HUES48 (cell line): ENCODE data around the gene ADGRL3.
"Not testable (repeated sequence)": the region's sequence is repeated elsewhere in the genome, so short reads cannot be mapped to it uniquely, and the experiment has no call there.

Experiments
- H3K27ac ChIP-seq: one replicate; pipeline ENCODE4 v1.7.0; 2013; ENCODE audit warnings: low read depth, low read length, inconsistent platforms
- H3K27me3 ChIP-seq: 2 replicates; pipeline ENCODE4 v1.6.1; 2013; ENCODE audit warnings: mild to moderate bottlenecking, low read length; ENCODE audit not compliant: control insufficient read depth, insufficient read depth
- H3K36me3 ChIP-seq: 2 replicates; pipeline ENCODE4 v1.6.1; 2013; ENCODE audit warnings: low read length; ENCODE audit not compliant: control insufficient read depth, insufficient read depth
- H3K4me1 ChIP-seq: 2 replicates; pipeline ENCODE4 v1.6.1; 2013; ENCODE audit warnings: mild to moderate bottlenecking, low read length; ENCODE audit not compliant: control insufficient read depth, insufficient read depth
- H3K4me3 ChIP-seq: 2 replicates; pipeline ENCODE4 v1.5.1; 2013; ENCODE audit warnings: mild to moderate bottlenecking, low read depth, low read length
- H3K9ac ChIP-seq: 2 replicates; pipeline ENCODE4 v1.6.1; 2013; ENCODE audit warnings: mild to moderate bottlenecking, low read depth, low read length, moderate library complexity
- H3K9me3 ChIP-seq: 2 replicates; pipeline ENCODE4 v1.6.1; 2013; ENCODE audit warnings: low read length; ENCODE audit not compliant: control insufficient read depth, insufficient read depth

Gene ADGRL3

GRCh38 chr4:61734409-61734808 is 534.3 kb downstream of the ADGRL3 start:
- no peak overlapping the region for H3K4me3 ChIP-seq
- no peaks in the 10 kb centered on the region for H3K27me3 ChIP-seq
- H3K36me3 ChIP-seq: peaks cover 7% of the 10 kb centered on the region
- H3K9ac ChIP-seq: no peak overlapping the region
- no peaks in the 10 kb centered on the region for H3K9me3 ChIP-seq
- no peaks in the 10 kb centered on the region for H3K4me1 ChIP-seq
- no peak overlapping the region for H3K27ac ChIP-seq

DNA sequence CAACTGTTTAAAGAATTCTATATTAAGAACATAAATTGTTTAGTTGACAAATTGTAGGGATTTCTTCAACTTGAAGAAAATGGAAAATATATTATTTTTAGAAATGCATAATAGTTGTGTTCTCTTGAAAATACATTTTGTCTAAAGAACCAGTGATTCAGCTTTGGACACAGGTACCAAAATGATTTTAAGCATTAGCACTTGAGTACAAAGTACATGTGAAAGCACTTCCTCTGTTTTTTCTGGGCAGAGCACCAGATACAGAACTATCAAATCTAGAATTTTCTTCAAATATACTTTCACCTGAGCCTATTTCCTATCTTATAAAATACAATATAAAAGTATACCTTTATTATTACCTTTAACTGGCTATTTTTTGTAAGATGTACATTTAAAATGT is 539.8 kb downstream of the ADGRL3 start:
- H3K27me3 ChIP-seq: no peaks in the 10 kb centered on the region
- H3K36me3 ChIP-seq: peaks cover 50% of the 10 kb centered on the region
- H3K9me3 ChIP-seq: peaks cover 21% of the 10 kb centered on the region
- H3K4me3 ChIP-seq: no peak overlapping the region
- no peak overlapping the region for H3K27ac ChIP-seq
- no peak overlapping the region for H3K9ac ChIP-seq
- H3K4me1 ChIP-seq: peaks cover 22% of the 10 kb centered on the region

DNA sequence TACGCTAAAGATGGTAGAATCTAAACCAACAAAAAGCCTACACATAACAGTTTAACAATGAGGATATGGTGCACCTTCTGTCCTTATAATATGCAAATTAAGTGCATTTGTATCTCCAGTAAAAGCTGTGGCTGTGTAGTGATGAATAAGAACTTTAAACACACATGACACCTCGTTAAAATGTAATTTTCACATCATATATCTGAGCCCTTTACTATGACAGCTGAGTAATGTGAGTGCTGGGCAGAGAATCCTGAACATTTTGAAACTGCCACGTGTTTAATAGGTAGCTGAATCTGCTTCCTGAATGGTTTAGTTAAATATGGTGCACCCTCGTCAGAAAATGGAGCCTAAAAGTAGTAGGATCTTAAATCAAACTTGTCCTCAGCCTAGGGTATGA is 540.8 kb downstream of the ADGRL3 start:
- Histone ChIP-seq H3K27me3 (no peaks in the 10 kb centered on the region), H3K4me3 (no peak overlapping the region), H3K4me1 (peaks cover 22% of the 10 kb centered on the region), H3K27ac (peak overlapping the region; percentile 9), H3K9me3 (peaks cover 24% of the 10 kb centered on the region), H3K9ac (no peak overlapping the region), H3K36me3 (peaks cover 50% of the 10 kb centered on the region)

DNA sequence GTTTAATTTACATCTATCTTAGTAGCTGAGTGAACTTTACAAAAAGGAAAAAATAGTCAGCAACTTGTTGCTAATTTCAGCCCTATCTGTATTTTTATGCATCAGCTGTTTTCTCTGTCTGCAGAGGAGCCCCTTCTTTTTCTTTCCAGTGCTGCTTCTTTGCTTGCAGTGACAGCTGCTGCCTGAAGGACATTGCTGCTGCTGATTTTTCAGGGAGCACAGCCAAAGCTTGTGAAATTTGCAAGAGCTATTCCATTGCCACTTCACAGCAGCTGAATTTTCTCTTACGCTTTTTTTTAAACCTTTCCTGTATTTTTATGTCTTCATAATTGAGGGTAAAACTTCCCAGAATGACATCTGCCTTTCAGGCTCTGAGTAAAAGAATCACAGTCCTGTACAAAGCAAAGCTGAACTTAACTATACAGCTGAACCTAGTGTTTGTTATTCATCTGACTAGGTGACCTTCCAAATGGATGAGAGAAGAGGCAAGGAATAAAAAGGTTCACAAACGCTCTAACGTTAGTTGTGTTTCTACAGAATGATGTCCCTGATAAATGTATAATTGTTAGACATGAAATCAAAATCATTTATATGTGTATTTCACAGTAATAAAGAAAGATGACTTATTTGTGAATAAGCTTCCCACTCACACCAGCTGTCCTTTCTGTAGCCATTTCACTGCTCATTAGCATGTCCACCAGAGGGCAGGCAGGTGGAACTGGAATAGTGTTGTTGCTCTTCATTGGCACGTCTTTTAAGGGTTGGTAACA is 541.4 kb downstream of the ADGRL3 start:
- H3K36me3 ChIP-seq: peaks cover 50% of the 10 kb centered on the region
- H3K9me3 ChIP-seq: peaks cover 24% of the 10 kb centered on the region
- H3K4me3 ChIP-seq: no peak overlapping the region
- no peaks in the 10 kb centered on the region for H3K27me3 ChIP-seq
- H3K9ac ChIP-seq: no peak overlapping the region
- peaks cover 22% of the 10 kb centered on the region for H3K4me1 ChIP-seq
- peak overlapping the region; percentile 9 for H3K27ac ChIP-seq

- peaks cover 30% of the 10 kb centered on the region for H3K36me3 ChIP-seq
- no peak overlapping the region for H3K4me3 ChIP-seq
Observed at GRCh38 chr4:61750810-61751209, 550.7 kb downstream of the ADGRL3 start.

GRCh38 chr4:61752617-61753016 is 552.5 kb downstream of the ADGRL3 start:
- H3K27ac ChIP-seq: no peak overlapping the region
- no peaks in the 10 kb centered on the region for H3K4me1 ChIP-seq
- H3K36me3 ChIP-seq: peaks cover 30% of the 10 kb centered on the region
- H3K9me3 ChIP-seq: peaks cover 36% of the 10 kb centered on the region
- no peaks in the 10 kb centered on the region for H3K27me3 ChIP-seq
- no peak overlapping the region for H3K9ac ChIP-seq
- no peak overlapping the region for H3K4me3 ChIP-seq

More at GRCh38 chr4:61750810-61751209, 550.7 kb downstream of the ADGRL3 start:
- Histone ChIP-seq H3K9ac (no peak overlapping the region), H3K9me3 (peaks cover 36% of the 10 kb centered on the region), H3K27ac (no peak overlapping the region), H3K4me1 (no peaks in the 10 kb centered on the region), H3K27me3 (no peaks in the 10 kb centered on the region)

DNA sequence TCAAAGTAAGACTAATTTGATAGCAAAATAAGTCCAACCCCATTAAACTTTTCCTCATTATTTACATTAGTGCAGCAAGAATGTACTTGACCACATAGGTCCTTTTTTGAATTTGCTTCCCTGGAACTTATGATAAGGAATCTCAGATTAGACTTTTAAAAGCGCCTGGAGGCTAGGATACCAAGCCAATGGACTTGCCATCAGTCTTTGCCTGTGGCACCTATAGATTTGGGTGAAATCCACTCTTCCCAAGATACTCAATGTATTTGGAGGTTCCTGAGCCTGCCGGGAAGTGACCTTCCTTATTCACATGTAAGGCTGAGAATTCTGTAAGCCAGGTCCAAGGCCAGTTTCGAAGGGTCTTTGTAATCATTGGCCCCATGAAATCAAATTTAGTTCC is 553.6 kb downstream of the ADGRL3 start:
- H3K9ac ChIP-seq: no peak overlapping the region
- peaks cover 30% of the 10 kb centered on the region for H3K36me3 ChIP-seq
- no peaks in the 10 kb centered on the region for H3K27me3 ChIP-seq
- H3K27ac ChIP-seq: no peak overlapping the region
- H3K9me3 ChIP-seq: peaks cover 44% of the 10 kb centered on the region
- no peaks in the 10 kb centered on the region for H3K4me1 ChIP-seq
- no peak overlapping the region for H3K4me3 ChIP-seq

DNA sequence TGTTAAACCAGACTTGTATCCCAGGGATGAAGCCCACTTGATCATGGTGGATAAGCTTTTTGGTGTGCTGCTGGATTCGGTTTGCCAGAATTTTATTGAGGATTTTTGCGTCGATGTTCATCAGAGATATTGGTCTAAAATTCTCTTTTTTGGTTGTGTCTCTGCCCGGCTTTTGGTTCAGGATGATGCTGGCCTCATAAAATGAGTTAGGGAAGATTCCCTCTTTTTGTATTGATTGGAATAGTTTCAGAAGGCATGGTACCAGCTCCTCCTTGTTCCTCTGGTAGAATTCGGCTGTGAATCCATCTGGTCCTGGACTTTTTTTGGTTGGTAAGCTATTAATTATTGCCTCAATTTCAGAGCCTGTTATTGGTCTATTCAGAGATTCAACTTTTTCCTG is 556.8 kb downstream of the ADGRL3 start:
- H3K4me3 ChIP-seq, H3K4me1 ChIP-seq, H3K27ac ChIP-seq, H3K9ac ChIP-seq, H3K27me3 ChIP-seq: not testable (repeated sequence)
- H3K36me3 ChIP-seq: peaks cover 38% of the 10 kb centered on the region
- H3K9me3 ChIP-seq: peaks cover 55% of the 10 kb centered on the region

- Histone ChIP-seq H3K9me3 (peaks cover 61% of the 10 kb centered on the region), H3K36me3 (peaks cover 38% of the 10 kb centered on the region)
- not testable (repeated sequence) for H3K27ac ChIP-seq, H3K9ac ChIP-seq, H3K4me1 ChIP-seq, H3K4me3 ChIP-seq, H3K27me3 ChIP-seq
Observed at GRCh38 chr4:61757983-61758382, 557.9 kb downstream of the ADGRL3 start.

GRCh38 chr4:61758596-61758995 is 558.5 kb downstream of the ADGRL3 start:
- peaks cover 44% of the 10 kb centered on the region for H3K36me3 ChIP-seq
- H3K27me3 ChIP-seq, H3K27ac ChIP-seq, H3K9ac ChIP-seq, H3K4me3 ChIP-seq, H3K4me1 ChIP-seq: not testable (repeated sequence)
- H3K9me3 ChIP-seq: peaks cover 61% of the 10 kb centered on the region

- Histone ChIP-seq H3K9me3 (peaks cover 61% of the 10 kb centered on the region), H3K36me3 (peaks cover 50% of the 10 kb centered on the region)
- not testable (repeated sequence) for H3K4me1 ChIP-seq, H3K4me3 ChIP-seq, H3K9ac ChIP-seq, H3K27me3 ChIP-seq, H3K27ac ChIP-seq
Observed at GRCh38 chr4:61759245-61759644, 559.1 kb downstream of the ADGRL3 start.
